Spleen (tissue), 11 donors: Measurements from ENCODE around the gene RPA3. TPM values are rescaled to one million over a fixed set of nuclear protein-coding genes. Genes with fewer than 3 reads are reported as not detected.

Experiments used
- DNase-seq: peaks from one replicate; pipeline ENCODE4 v3.0.0-alpha.2; 2020
- H3K27ac ChIP-seq, 8 donors: fragments of 200-600 bp; sonication (generic) in 7 of 8; 1 replicate in 4 of 8; 2 replicates in 4 of 8; pipeline versions ENCODE4 v1.5.0 to v1.8.0; 2016 to 2021; ENCODE audit warnings: inconsistent platforms in 4 of 8, mild to moderate bottlenecking in 4 of 8, moderate library complexity in 1 of 8
- H3K27me3 ChIP-seq, 7 donors: fragments of 200-600 bp; sonication (generic) in 6 of 7; replicated peaks in 1 of 7; 1 replicate in 4 of 7; 2 replicates in 3 of 7; pipeline versions ENCODE4 v1.5.0 to v1.8.0; 2016 to 2021; ENCODE audit warnings: inconsistent platforms in 3 of 7, mild to moderate bottlenecking in 1 of 7
- H3K36me3 ChIP-seq, 6 donors: fragments of 200-600 bp; sonication (generic) in 5 of 6; 1 replicate in 4 of 6; 2 replicates in 2 of 6; pipeline versions ENCODE4 v1.5.0 to v1.8.0; 2016 to 2021; ENCODE audit warnings: inconsistent platforms in 2 of 6
- H3K4me1 ChIP-seq, 6 donors: fragments of 200-600 bp; sonication (generic) in 5 of 6; 1 replicate in 3 of 6; 2 replicates in 3 of 6; pipeline versions ENCODE4 v1.5.0 to v1.8.0; 2016 to 2021; ENCODE audit warnings: inconsistent platforms in 3 of 6
- H3K4me3 ChIP-seq, 8 donors: fragments of 200-600 bp; sonication (generic) in 7 of 8; 1 replicate in 4 of 8; 2 replicates in 4 of 8; pipeline versions ENCODE4 v1.5.0 to v1.8.0; 2016 to 2021; ENCODE audit warnings: inconsistent platforms in 4 of 8, mild to moderate bottlenecking in 4 of 8, moderate library complexity in 2 of 8
- H3K9me3 ChIP-seq, 8 donors: fragments of 200-600 bp; sonication (generic) in 7 of 8; 1 replicate in 4 of 8; 2 replicates in 4 of 8; pipeline versions ENCODE4 v1.5.0 to v1.8.0; 2016 to 2021; ENCODE audit warnings: inconsistent platforms in 4 of 8
- POLR2A ChIP-seq, 3 donors: fragments of 450-650 bp; IDR thresholded peaks; one replicate each; pipeline ENCODE4 v1.5.1; 2017; ENCODE audit warnings: antibody characterized with exemption in 3 of 3, mild to moderate bottlenecking in 1 of 3
- POLR2AphosphoS5 ChIP-seq, 3 donors: sonication (generic); formaldehyde crosslinking; IDR thresholded peaks; one replicate each; pipeline ENCODE4 v1.5.1; 2017; ENCODE audit warnings: antibody characterized with exemption in 3 of 3
- WGBS, 5 donors: extraction: QIAGEN DNeasy Blood & Tissue Kit in 3 of 5; methylation state at CpG; one replicate each; pipeline versions ENCODE4 v1.1.5 to v1.1.7; 2013 to 2018; 5-methylcytosine and 5-hydroxymethylcytosine counted together
- intact Hi-C: fragments of 100-400 bp; cut with DNase I; formaldehyde crosslinking; loops from one replicate; pipeline ENCODE4 v1.15.0; 2023; ENCODE audit warnings: low total_unique reads
- polyA plus RNA-seq, 3 donors: library from polyadenylated mRNA; stranded (reverse); fragments of 200-250 nt; gene quantifications; one replicate each; pipeline ENCODE4 v1.2.1, GENCODE V29; 2013
- total RNA-seq, 7 donors: library from RNA; depleted of rRNA in 3 of 7; stranded (reverse); fragments of >200 nt in 3 of 7; fragmentation: NEBNext Ultra II Directional in 4 of 7; extraction: Animal tissue kit (Norgen Biotek cat#: 25700) in 4 of 7; gene quantifications; one replicate each; pipeline versions ENCODE4 v1.1.0 to v1.2.1, GENCODE V29; 2016 to 2021
- TF ChIP-seq, protein P1 (sequence below), 11 experiments: fragments of 200-600 bp in 7 of 11; fragments of 450-650 bp in 4 of 11; sonication (generic) in 4 of 11; IDR thresholded peaks in 8 of 11; conservative IDR thresholded peaks in 3 of 11; 1 replicate in 7 of 11; 2 replicates in 4 of 11; pipeline versions ENCODE4 v1.4.0 to v1.8.0; 2016 to 2021; ENCODE audit warnings: antibody characterized with exemption in 11 of 11, inconsistent platforms in 4 of 11, mild to moderate bottlenecking in 1 of 11
- donor health status: healthy with polysubstance abuse.
- donor health status: DM: no; HTN: no; CAD: no; lungs with moderate emphysema.
- donor health status: DM: no; HTN: no; CAD: no.
- donor health status: Bipolar disorder and iron deficiency.
- donor health status: healthy.
- donor health status: DM: no; HTN: no; CAD: no.
- donor health status: DM: yes; HTN: yes; CAD: no.

RPA3 gene
- total and polyA plus RNA-seq, 10 donors = 18.0 to 41.8 (median 28.2) TPM

GRCh38 chr7:7751243-7752092, 33.1 kb upstream of the RPA3 start:
- TF ChIP-seq, protein P1, sequence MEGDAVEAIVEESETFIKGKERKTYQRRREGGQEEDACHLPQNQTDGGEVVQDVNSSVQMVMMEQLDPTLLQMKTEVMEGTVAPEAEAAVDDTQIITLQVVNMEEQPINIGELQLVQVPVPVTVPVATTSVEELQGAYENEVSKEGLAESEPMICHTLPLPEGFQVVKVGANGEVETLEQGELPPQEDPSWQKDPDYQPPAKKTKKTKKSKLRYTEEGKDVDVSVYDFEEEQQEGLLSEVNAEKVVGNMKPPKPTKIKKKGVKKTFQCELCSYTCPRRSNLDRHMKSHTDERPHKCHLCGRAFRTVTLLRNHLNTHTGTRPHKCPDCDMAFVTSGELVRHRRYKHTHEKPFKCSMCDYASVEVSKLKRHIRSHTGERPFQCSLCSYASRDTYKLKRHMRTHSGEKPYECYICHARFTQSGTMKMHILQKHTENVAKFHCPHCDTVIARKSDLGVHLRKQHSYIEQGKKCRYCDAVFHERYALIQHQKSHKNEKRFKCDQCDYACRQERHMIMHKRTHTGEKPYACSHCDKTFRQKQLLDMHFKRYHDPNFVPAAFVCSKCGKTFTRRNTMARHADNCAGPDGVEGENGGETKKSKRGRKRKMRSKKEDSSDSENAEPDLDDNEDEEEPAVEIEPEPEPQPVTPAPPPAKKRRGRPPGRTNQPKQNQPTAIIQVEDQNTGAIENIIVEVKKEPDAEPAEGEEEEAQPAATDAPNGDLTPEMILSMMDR (IDR thresholded peaks at IDR 0.05 in 8 of 11, conservative IDR thresholded peaks at IDR 0.05 in 3 of 11) = no peak
- TF ChIP-seq POLR2A (IDR thresholded peaks at IDR 0.05) (no peak), POLR2AphosphoS5 (IDR thresholded peaks at IDR 0.05) (no peak)
- no peak overlapping the region for H3K27ac ChIP-seq
- H3K4me3 ChIP-seq = no peak overlapping the region
- H3K9me3 ChIP-seq = no peaks in the 10 kb centered on the region
- H3K27me3 ChIP-seq = no peaks in the 10 kb centered on the region
- intact Hi-C loops = no loop called here
- 88 to 96% (median 91%) methylated on average over 3 of the region's 3 CpGs for WGBS, 5 donors
- H3K4me1 ChIP-seq = peaks cover 0 to 12% (median 0%) of the 10 kb centered on the region in 6 donors
- H3K36me3 ChIP-seq = no peaks in the 10 kb centered on the region
- no peak for DNase-seq

DNA sequence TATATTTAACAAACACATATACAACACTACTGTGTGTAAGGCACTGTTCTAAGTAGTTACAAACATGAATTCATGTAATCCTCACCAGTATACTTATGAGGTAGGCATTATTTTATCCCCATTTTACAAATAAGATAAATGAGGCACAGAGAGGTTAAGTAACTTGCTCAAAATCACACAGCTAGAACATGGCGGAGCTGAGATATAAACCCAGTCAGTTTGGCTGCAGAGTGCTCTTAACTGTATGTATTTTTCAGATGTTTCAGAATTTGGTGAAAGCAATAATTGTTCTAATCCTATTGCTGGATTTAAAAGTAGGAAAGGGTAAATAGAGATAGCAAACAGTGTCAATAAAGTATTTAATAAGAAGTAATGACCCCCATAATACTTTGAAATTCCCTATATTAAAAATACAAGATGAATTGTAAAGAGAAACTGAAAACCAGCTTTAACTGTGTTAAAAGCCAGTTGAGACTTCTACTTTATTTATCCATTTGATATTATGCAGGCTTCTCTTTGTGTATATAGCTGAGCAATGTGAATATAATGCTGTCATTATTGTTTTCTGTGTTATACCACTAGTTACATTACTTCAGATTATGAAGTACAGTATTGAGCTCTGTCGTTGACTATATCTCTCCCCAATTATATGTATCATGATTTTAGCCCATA, 32.3 kb upstream of the RPA3 start:
- no peak for TF ChIP-seq POLR2A (IDR thresholded peaks at IDR 0.05)
- TF ChIP-seq, protein P1 (IDR thresholded peaks at IDR 0.05 in 8 of 11, conservative IDR thresholded peaks at IDR 0.05 in 3 of 11) = no peak
- no peak for TF ChIP-seq POLR2AphosphoS5 (IDR thresholded peaks at IDR 0.05)
- no peak for DNase-seq
- no peaks in the 10 kb centered on the region for H3K27me3 ChIP-seq
- peaks cover 0 to 20% (median 0%) of the 10 kb centered on the region in 6 donors for H3K4me1 ChIP-seq
- H3K36me3 ChIP-seq = no peaks in the 10 kb centered on the region
- no peaks in the 10 kb centered on the region for H3K9me3 ChIP-seq
- H3K27ac ChIP-seq = no peak overlapping the region
- H3K4me3 ChIP-seq = no peak overlapping the region
- WGBS, 5 donors = 94 to 100% (median 98%) methylated on average over 2 of the region's 2 CpGs
- intact Hi-C loops = no loop called here

GRCh38 chr7:7746458-7746857, 28.1 kb upstream of the RPA3 start:
- TF ChIP-seq POLR2AphosphoS5 (IDR thresholded peaks at IDR 0.05) = no peak
- TF ChIP-seq, protein P1 (IDR thresholded peaks at IDR 0.05 in 8 of 11, conservative IDR thresholded peaks at IDR 0.05 in 3 of 11) = no peak
- TF ChIP-seq POLR2A (IDR thresholded peaks at IDR 0.05) = no peak
- intact Hi-C loops = no loop called here
- DNase-seq = no peak
- Histone ChIP-seq H3K27me3 (no peaks in the 10 kb centered on the region), H3K4me3 (no peak overlapping the region), H3K27ac (no peak overlapping the region), H3K4me1 (peaks cover 0 to 21% (median 0%) of the 10 kb centered on the region in 6 donors), H3K9me3 (no peaks in the 10 kb centered on the region), H3K36me3 (no peaks in the 10 kb centered on the region)
- WGBS, 5 donors = 76 to 91% (median 87%) methylated on average over 4 of the region's 4 CpGs

DNA sequence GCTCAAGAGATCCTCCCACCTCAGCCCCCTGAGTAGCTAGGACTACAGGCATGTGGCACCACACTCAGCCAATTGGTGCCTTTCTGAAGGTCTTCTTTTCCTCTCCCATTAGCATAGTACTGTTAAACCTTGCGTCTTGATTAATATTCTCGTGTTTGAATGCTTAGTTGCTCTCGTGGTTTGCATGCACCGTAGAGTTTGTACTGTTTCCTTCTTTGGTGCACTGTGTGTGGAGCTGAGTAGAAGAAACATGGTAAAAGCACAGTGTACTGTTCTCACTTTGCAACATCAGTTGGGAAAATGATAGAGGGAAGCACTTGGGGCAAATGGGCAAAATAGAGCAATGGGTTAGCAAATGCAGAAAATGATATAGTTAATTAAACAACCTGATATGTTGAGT, 27.6 kb upstream of the RPA3 start:
- DNase-seq = no peak
- TF ChIP-seq POLR2A (IDR thresholded peaks at IDR 0.05) (no peak), POLR2AphosphoS5 (IDR thresholded peaks at IDR 0.05) (no peak)
- TF ChIP-seq, protein P1 (IDR thresholded peaks at IDR 0.05 in 8 of 11, conservative IDR thresholded peaks at IDR 0.05 in 3 of 11) = no peak
- Histone ChIP-seq H3K4me3 (no peak overlapping the region), H3K27ac (no peak overlapping the region), H3K27me3 (no peaks in the 10 kb centered on the region), H3K4me1 (peaks cover 0 to 17% (median 0%) of the 10 kb centered on the region in 6 donors), H3K9me3 (no peaks in the 10 kb centered on the region), H3K36me3 (no peaks in the 10 kb centered on the region)
- WGBS, 5 donors = 68 to 88% (median 77%) methylated on average over 4 of the region's 4 CpGs
- intact Hi-C loops = no loop called here
